PC-9 (cell line): Measurements from ENCODE around the gene RNASE12. TPM values are rescaled to one million over a fixed set of nuclear protein-coding genes. Genes with fewer than 3 reads are reported as not detected.

ENCODE experiments used
- BruUV-seq: library from RNA; stranded (reverse); fragments of 400-500 nt; replicated peaks from 2 replicates; lab custom pipeline; 2021; lab: Mats Ljungman, UMichigan
- CTCF ChIA-PET: fragments of 300-600 bp; sonication (Branson Sonifier 250); formaldehyde crosslinking; loops from one replicate; lab custom pipeline; 2022; ENCODE audit warnings: antibody characterized with exemption; lab: Charles Lee
- POLR2A ChIA-PET: fragments of 300-600 bp; sonication (Branson Sonifier 250); formaldehyde crosslinking; loops from one replicate; lab custom pipeline; 2022; ENCODE audit warnings: antibody characterized with exemption; ENCODE audit not compliant: unreplicated experiment; lab: Charles Lee
- DNase-seq, 2 experiments: peaks; one replicate each; pipeline versions ENCODE4 v3.0.0 to v3.0.0-alpha.2; 2015 to 2022; ENCODE audit warnings: mixed read lengths in 1 of 2
- H2AFZ ChIP-seq: fragments of 200-600 bp; sonication (generic); 2 replicates; pipeline ENCODE4 v1.8.1; 2017; ENCODE audit warnings: antibody characterized with exemption
- H3F3A ChIP-seq: fragments of 200-600 bp; sonication (generic); 2 replicates; pipeline ENCODE4 v1.8.1; 2017; ENCODE audit warnings: antibody characterized with exemption, mild to moderate bottlenecking, low read depth; ENCODE audit not compliant: insufficient read depth
- H3K27ac ChIP-seq: fragments of 200-600 bp; sonication (generic); 2 replicates; pipeline ENCODE4 v1.6.1; 2016; ENCODE audit warnings: mixed run types
- H3K27me3 ChIP-seq: fragments of 200-600 bp; sonication (generic); 2 replicates; pipeline ENCODE4 v1.6.1; 2016; ENCODE audit warnings: low read depth, mixed run types; ENCODE audit not compliant: insufficient read depth
- H3K36me3 ChIP-seq: fragments of 200-600 bp; sonication (generic); 2 replicates; pipeline ENCODE4 v1.6.1; 2016; ENCODE audit warnings: low read depth, mixed run types
- H3K4me1 ChIP-seq: fragments of 200-600 bp; sonication (generic); replicated peaks from 2 replicates; pipeline ENCODE4 v1.6.1; 2016; ENCODE audit warnings: mixed run types; ENCODE audit not compliant: insufficient read depth
- H3K4me2 ChIP-seq: fragments of 200-600 bp; sonication (generic); 2 replicates; pipeline ENCODE4 v1.6.1; 2017; ENCODE audit warnings: mixed run types
- H3K4me3 ChIP-seq: fragments of 200-600 bp; sonication (generic); 2 replicates; pipeline ENCODE4 v1.6.1; 2016; ENCODE audit warnings: mixed run types
- H3K79me2 ChIP-seq: fragments of 200-600 bp; sonication (generic); 2 replicates; pipeline ENCODE4 v1.6.1; 2017; ENCODE audit warnings: low read depth, mixed run types
- H3K9me2 ChIP-seq: fragments of 200-600 bp; sonication (generic); 2 replicates; pipeline ENCODE4 v1.8.1; 2017; ENCODE audit warnings: mild to moderate bottlenecking; ENCODE audit not compliant: insufficient read depth
- H3K9me3 ChIP-seq: fragments of 200-600 bp; sonication (generic); 2 replicates; pipeline ENCODE4 v1.8.1; 2016; ENCODE audit warnings: low read depth; ENCODE audit not compliant: insufficient read depth
- H4K20me1 ChIP-seq: fragments of 200-600 bp; sonication (generic); 2 replicates; pipeline ENCODE4 v1.8.1; 2017; ENCODE audit not compliant: insufficient read depth
- CTCF ChIP-seq: fragments of 200-600 bp; sonication (generic); conservative IDR thresholded peaks from 2 replicates; pipeline ENCODE4 v1.6.1; 2017; ENCODE audit warnings: mixed run types, antibody characterized with exemption, mild to moderate bottlenecking, moderate library complexity
- EZH2 ChIP-seq: fragments of 200-600 bp; sonication (generic); IDR thresholded peaks from 2 replicates; pipeline ENCODE4 v1.8.0; 2017; ENCODE audit warnings: antibody characterized with exemption, low read depth
- intact Hi-C: fragments of 100-400 bp; cut with micrococcal nuclease; formaldehyde crosslinking; loops from one replicate; pipeline ENCODE4 v1.10.0; 2022; ENCODE audit not compliant: unreplicated experiment
- total RNA-seq: library from RNA; stranded (reverse); gene quantifications from 2 replicates; pipeline ENCODE4 v1.2.3, GENCODE V29; 2021

The RNASE12 gene
- total RNA-seq, 1 experiment from 2014 or later = not detected

- POLR2A ChIA-PET = interaction anchor here (0.6 kb wide), 1 partner anchor 73 kb away, joined by 3 read pairs; no protein-coding TSS in a partner anchor
- H3K79me2 ChIP-seq = no peaks in the 10 kb centered on the region
- no peaks in the 10 kb centered on the region for H3K9me2 ChIP-seq
- no peak overlapping the region for H2AFZ ChIP-seq
- peak overlapping the region; percentile 44 for H3K4me2 ChIP-seq
- H3F3A ChIP-seq = peaks cover 22% of the 10 kb centered on the region
- no peaks in the 10 kb centered on the region for H3K9me3 ChIP-seq
- H3K4me3 ChIP-seq = no peak overlapping the region
- no peaks in the 10 kb centered on the region for H3K36me3 ChIP-seq
- CTCF ChIA-PET = interaction anchor here (1.0 kb wide), 1 partner anchor 147 kb away, joined by 3 read pairs; the partner anchor contains the start of gene PIP4P1
- no peak for TF ChIP-seq CTCF
- no peaks in the 10 kb centered on the region for H3K27me3 ChIP-seq
- H3K4me1 ChIP-seq = peaks cover 15% of the 10 kb centered on the region
- BruUV-seq = no TSS peak
- H3K27ac ChIP-seq = no peak overlapping the region
- intact Hi-C loops = loop anchor here (1.0 to 10.0 kb wide), 4 partner anchors 74 to 281 kb away; partner anchors contain the start of genes APEX1, OSGEP and TEP1
- no peak for DNase-seq
- H4K20me1 ChIP-seq = no peaks in the 10 kb centered on the region
Observed at GRCh38 chr14:20608383-20609110, 17.4 kb upstream of the RNASE12 start.

GRCh38 chr14:20607617-20608016, 16.4 kb upstream of the RNASE12 start:
- ChIA-PET POLR2A (interaction anchor here (0.6 kb wide), 1 partner anchor 264 kb away, joined by 8 read pairs; the partner anchor contains the start of gene PARP2), CTCF (interaction anchor here (0.6 to 1.1 kb wide), 3 partner anchors 85 to 190 kb away, joined by 3 to 5 read pairs (median 3); partner anchors contain the start of gene PIP4P1)
- no peak for TF ChIP-seq CTCF
- no peak for TF ChIP-seq EZH2
- no peak overlapping the region for H3K4me3 ChIP-seq
- peaks cover 18% of the 10 kb centered on the region for H3F3A ChIP-seq
- no peak overlapping the region for H2AFZ ChIP-seq
- DNase-seq = no peak
- intact Hi-C loops = loop anchor here (10.0 kb wide), 3 partner anchors 73 to 193 kb away; partner anchors contain the start of genes APEX1, OSGEP and TEP1
- H3K4me2 ChIP-seq = no peak overlapping the region
- H3K27me3 ChIP-seq = no peaks in the 10 kb centered on the region
- no peaks in the 10 kb centered on the region for H3K9me2 ChIP-seq
- no TSS peak for BruUV-seq
- H3K27ac ChIP-seq = no peak overlapping the region
- peaks cover 11% of the 10 kb centered on the region for H3K4me1 ChIP-seq
- H3K36me3 ChIP-seq = no peaks in the 10 kb centered on the region
- no peaks in the 10 kb centered on the region for H4K20me1 ChIP-seq
- no peaks in the 10 kb centered on the region for H3K9me3 ChIP-seq
- H3K79me2 ChIP-seq = no peaks in the 10 kb centered on the region

GRCh38 chr14:20606902-20607242, 15.7 kb upstream of the RNASE12 start:
- Histone ChIP-seq H3K9me3 (no peaks in the 10 kb centered on the region), H3F3A (peaks cover 11% of the 10 kb centered on the region; the same call in 1 of the 2 replicates), H3K79me2 (no peaks in the 10 kb centered on the region), H4K20me1 (no peaks in the 10 kb centered on the region), H2AFZ (no peak overlapping the region), H3K9me2 (no peaks in the 10 kb centered on the region), H3K4me1 (peaks cover 6% of the 10 kb centered on the region), H3K36me3 (no peaks in the 10 kb centered on the region), H3K27ac (no peak overlapping the region), H3K27me3 (no peaks in the 10 kb centered on the region), H3K4me3 (no peak overlapping the region), H3K4me2 (no peak overlapping the region)
- POLR2A ChIA-PET = no interaction called here
- CTCF ChIA-PET = interaction anchor here (1.1 kb wide), 1 partner anchor 190 kb away, joined by 5 read pairs; no protein-coding TSS in a partner anchor
- no TSS peak for BruUV-seq
- no peak for DNase-seq
- TF ChIP-seq EZH2 (no peak), CTCF (no peak)
- intact Hi-C loops = loop anchor here (10.0 kb wide), 3 partner anchors 72 to 192 kb away; partner anchors contain the start of genes APEX1, OSGEP and TEP1
